Caco-2 (cell line): Measurements from ENCODE around the gene KCNC1. TPM values are rescaled to one million over a fixed set of nuclear protein-coding genes. Genes with fewer than 3 reads are reported as not detected.

Experiments used
- BruUV-seq: library from RNA; stranded (reverse); fragments of 400-500 nt; replicated peaks from 2 replicates; lab custom pipeline; 2021; lab: Mats Ljungman, UMichigan
- CTCF ChIA-PET: fragments of 300-600 bp; sonication (Branson Sonifier 250); formaldehyde crosslinking; loops from one replicate; lab custom pipeline; 2022; ENCODE audit warnings: antibody characterized with exemption; lab: Charles Lee
- POLR2A ChIA-PET: fragments of 300-600 bp; sonication (Branson Sonifier 250); formaldehyde crosslinking; loops from one replicate; lab custom pipeline; 2022; ENCODE audit warnings: antibody characterized with exemption; lab: Charles Lee
- DNase-seq, 2 experiments: peaks; one replicate each; pipeline versions ENCODE4 v3.0.0 to v3.0.0-alpha.2; 2020 to 2022
- H3K27me3 ChIP-seq: replicated peaks from 2 replicates; pipeline ENCODE4 v1.6.0; 2011; ENCODE audit warnings: low read length; ENCODE audit not compliant: control insufficient read depth, insufficient read depth
- H3K36me3 ChIP-seq: 2 replicates; pipeline ENCODE4 v1.5.1; 2011; ENCODE audit warnings: low read length; ENCODE audit not compliant: control insufficient read depth, insufficient read depth
- H3K4me1 ChIP-seq: fragments of 250-450 bp; sonication (Bioruptor Pico); 2 replicates; pipeline ENCODE4 v1.5.1; 2020; ENCODE audit warnings: mild to moderate bottlenecking
- H3K4me3 ChIP-seq: 2 replicates; pipeline ENCODE4 v1.5.1; 2011; ENCODE audit warnings: low read depth, mild to moderate bottlenecking, control low read depth, low read length
- H3K9me3 ChIP-seq: fragments of 250-450 bp; sonication (Bioruptor Pico); 2 replicates; pipeline ENCODE4 v1.5.1; 2020; ENCODE audit warnings: mild to moderate bottlenecking, moderate library complexity
- H3K27ac Mint-ChIP-seq: one replicate; pipeline ENCODE4 v1.8.0; 2022; ENCODE audit warnings: mixed read lengths; ENCODE audit not compliant: unreplicated experiment
- H3K27me3 Mint-ChIP-seq: one replicate; pipeline ENCODE4 v1.8.0; 2022; ENCODE audit warnings: mixed read lengths; ENCODE audit not compliant: insufficient read depth, unreplicated experiment
- H3K36me3 Mint-ChIP-seq: one replicate; pipeline ENCODE4 v1.8.0; 2022; ENCODE audit warnings: mild to moderate bottlenecking, mixed read lengths; ENCODE audit not compliant: insufficient read depth, unreplicated experiment
- H3K4me1 Mint-ChIP-seq: one replicate; pipeline ENCODE4 v1.8.0; 2022; ENCODE audit warnings: low read depth, mixed read lengths; ENCODE audit not compliant: unreplicated experiment
- H3K4me3 Mint-ChIP-seq: one replicate; pipeline ENCODE4 v1.8.0; 2022; ENCODE audit warnings: mild to moderate bottlenecking, moderate library complexity, mixed read lengths; ENCODE audit not compliant: unreplicated experiment
- H3K9me3 Mint-ChIP-seq: one replicate; pipeline ENCODE4 v1.8.0; 2022; ENCODE audit warnings: mixed read lengths; ENCODE audit not compliant: unreplicated experiment
- CTCF ChIP-seq, 2 experiments: fragments of 200-600 bp in 1 of 2; IDR thresholded peaks; 1 replicate in 1 of 2; 2 replicates in 1 of 2; pipeline versions ENCODE4 v1.5.1 to v1.8.0; 2011 to 2022; ENCODE audit warnings: antibody characterized with exemption in 1 of 2, control low read depth in 1 of 2, inconsistent platforms in 1 of 2, low read depth in 1 of 2, low read length in 1 of 2, mild to moderate bottlenecking in 1 of 2, moderate library complexity in 1 of 2; ENCODE audit not compliant: insufficient read depth in 1 of 2, severe bottlenecking in 1 of 2, unreplicated experiment in 1 of 2
- intact Hi-C: fragments of 100-400 bp; cut with micrococcal nuclease; formaldehyde crosslinking; loops from one replicate; pipeline ENCODE4 v1.10.0; 2022; ENCODE audit not compliant: unreplicated experiment
- total RNA-seq: library from RNA; stranded (reverse); gene quantifications from 2 replicates; pipeline ENCODE4 v1.2.3, GENCODE V29; 2022

Gene KCNC1
- total RNA-seq, 1 experiment from 2014 or later, result 0.07 TPM

- Histone ChIP-seq H3K36me3 (no peaks in the 10 kb centered on the region), H3K4me3 (no peak overlapping the region), H3K27me3 (no peaks in the 10 kb centered on the region), H3K9me3 (no peaks in the 10 kb centered on the region), H3K4me1 (peaks cover 8% of the 10 kb centered on the region)
- Mint-ChIP-seq H3K27ac (no peak overlapping the region), H3K4me1 (peaks cover 13% of the 10 kb centered on the region), H3K36me3 (no peaks in the 10 kb centered on the region), H3K27me3 (no peaks in the 10 kb centered on the region), H3K4me3 (no peak overlapping the region), H3K9me3 (no peaks in the 10 kb centered on the region)
- no TSS peak for BruUV-seq
- no peak for DNase-seq
- no peak for TF ChIP-seq CTCF (IDR thresholded peaks at IDR 0.05; ENCODE audit: insufficient read depth in 1 of 2, low read depth in 1 of 2, low read length in 1 of 2, severe bottlenecking in 1 of 2, unreplicated experiment in 1 of 2)
- intact Hi-C loops, result no loop called here
- POLR2A ChIA-PET, result no interaction called here
- CTCF ChIA-PET, result interaction anchor here (1.2 kb wide), 1 partner anchor 214 kb away, joined by 3 read pairs; no protein-coding TSS in a partner anchor
These were observed 78.2 kb downstream of the KCNC1 start for GRCh38 chr11:17812865-17813187.

GRCh38 chr11:17813391-17814059 lies 78.9 kb downstream of the KCNC1 start:
- peaks cover 8% of the 10 kb centered on the region for H3K4me1 ChIP-seq
- no peak overlapping the region for H3K4me3 ChIP-seq
- BruUV-seq, result no TSS peak
- no peak for DNase-seq
- H3K36me3 ChIP-seq, result no peaks in the 10 kb centered on the region
- Mint-ChIP-seq H3K36me3 (no peaks in the 10 kb centered on the region), H3K27me3 (no peaks in the 10 kb centered on the region), H3K27ac (no peak overlapping the region), H3K4me3 (no peak overlapping the region), H3K9me3 (no peaks in the 10 kb centered on the region), H3K4me1 (peaks cover 13% of the 10 kb centered on the region)
- H3K27me3 ChIP-seq, result no peaks in the 10 kb centered on the region
- H3K9me3 ChIP-seq, result no peaks in the 10 kb centered on the region
- POLR2A ChIA-PET, result no interaction called here
- CTCF ChIA-PET, result interaction anchor here (0.7 to 1.2 kb wide), 3 partner anchors 12 to 215 kb away, joined by 3 read pairs; no protein-coding TSS in a partner anchor
- intact Hi-C loops, result no loop called here
- TF ChIP-seq CTCF (IDR thresholded peaks at IDR 0.05; ENCODE audit: insufficient read depth in 1 of 2, low read depth in 1 of 2, low read length in 1 of 2, severe bottlenecking in 1 of 2, unreplicated experiment in 1 of 2), result no peak

GRCh38 chr11:17814546-17814945 lies 80.0 kb downstream of the KCNC1 start:
- H3K27me3 ChIP-seq, result no peaks in the 10 kb centered on the region
- H3K36me3 Mint-ChIP-seq, result no peaks in the 10 kb centered on the region
- H3K4me1 ChIP-seq, result peaks cover 8% of the 10 kb centered on the region
- no peak overlapping the region for H3K4me3 ChIP-seq
- no peak overlapping the region for H3K27ac Mint-ChIP-seq
- no peak for DNase-seq
- TF ChIP-seq CTCF (IDR thresholded peaks at IDR 0.05; ENCODE audit: insufficient read depth in 1 of 2, low read depth in 1 of 2, low read length in 1 of 2, severe bottlenecking in 1 of 2, unreplicated experiment in 1 of 2), result no peak
- BruUV-seq, result no TSS peak
- ChIA-PET CTCF (no interaction called here), POLR2A (no interaction called here)
- H3K4me1 Mint-ChIP-seq, result peaks cover 13% of the 10 kb centered on the region
- no peaks in the 10 kb centered on the region for H3K36me3 ChIP-seq
- intact Hi-C loops, result no loop called here
- no peaks in the 10 kb centered on the region for H3K27me3 Mint-ChIP-seq
- no peaks in the 10 kb centered on the region for H3K9me3 ChIP-seq
- H3K9me3 Mint-ChIP-seq, result no peaks in the 10 kb centered on the region
- H3K4me3 Mint-ChIP-seq, result no peak overlapping the region
